OCI-LY7 (cell line): ENCODE data around the gene SLC24A4. TPM values are rescaled to one million over a fixed set of nuclear protein-coding genes. Genes with fewer than 3 reads are reported as not detected.
A peak's percentile ranks its signal among the peaks of the same experiment; 100 is the strongest.

Experiments
- BruUV-seq: library from RNA; stranded (reverse); fragments of 400-500 nt; replicated peaks from 2 replicates; lab custom pipeline; 2021; lab: Mats Ljungman, UMichigan
- CTCF ChIA-PET: fragments of 300-600 bp; sonication (Branson Sonifier 250); formaldehyde crosslinking; loops from one replicate; lab custom pipeline; 2022; ENCODE audit warnings: antibody characterized with exemption; ENCODE audit not compliant: unreplicated experiment; lab: Charles Lee
- POLR2A ChIA-PET: fragments of 300-600 bp; sonication (Branson Sonifier 250); formaldehyde crosslinking; loops from one replicate; lab custom pipeline; 2022; ENCODE audit warnings: antibody characterized with exemption; lab: Charles Lee
- DNase-seq: peaks from one replicate; pipeline ENCODE4 v3.0.0-alpha.2; 2015; ENCODE audit warnings: low spot score
- H2AFZ ChIP-seq: fragments of 200-600 bp; sonication (generic), shearing (Covaris generic); 2 replicates; pipeline ENCODE4 v1.6.1; 2014; ENCODE audit warnings: mild to moderate bottlenecking, antibody characterized with exemption, low read length, moderate library complexity
- H3K27ac ChIP-seq: fragments of 200-600 bp; sonication (generic); 2 replicates; pipeline ENCODE4 v1.5.1; 2014; ENCODE audit warnings: mixed run types, low read depth, mild to moderate bottlenecking, moderate library complexity, low read length, inconsistent platforms; ENCODE audit not compliant: poor library complexity, severe bottlenecking
- H3K36me3 ChIP-seq: fragments of 200-600 bp; sonication (generic); 2 replicates; pipeline ENCODE4 v1.6.1; 2014; ENCODE audit warnings: mild to moderate bottlenecking, antibody characterized with exemption, low read length, moderate library complexity, mixed read lengths; ENCODE audit not compliant: insufficient read depth
- H3K4me1 ChIP-seq: fragments of 200-600 bp; sonication (generic); 2 replicates; pipeline ENCODE4 v1.5.1; 2014; ENCODE audit warnings: mild to moderate bottlenecking, low read length; ENCODE audit not compliant: insufficient read depth, poor library complexity, severe bottlenecking
- H3K4me2 ChIP-seq: fragments of 200-600 bp; sonication (generic); 2 replicates; pipeline ENCODE4 v1.6.1; 2014; ENCODE audit warnings: mild to moderate bottlenecking, low read length
- H3K4me3 ChIP-seq: fragments of 200-600 bp; sonication (generic); 2 replicates; pipeline ENCODE4 v1.5.1; 2014; ENCODE audit warnings: mild to moderate bottlenecking, low read depth, low read length; ENCODE audit not compliant: poor library complexity, severe bottlenecking
- H3K79me2 ChIP-seq: fragments of 200-600 bp; sonication (generic); 2 replicates; pipeline ENCODE4 v1.6.1; 2016; ENCODE audit warnings: low read depth, mild to moderate bottlenecking, low read length, moderate library complexity, mixed read lengths; ENCODE audit not compliant: insufficient read depth
- H3K9me2 ChIP-seq: fragments of 200-600 bp; sonication (generic); 2 replicates; pipeline ENCODE4 v1.6.1; 2016; ENCODE audit warnings: mild to moderate bottlenecking, low read length, mixed read lengths; ENCODE audit not compliant: insufficient read depth
- H3K9me3 ChIP-seq: fragments of 200-600 bp; sonication (generic); 2 replicates; pipeline ENCODE4 v1.6.1; 2014; ENCODE audit warnings: mild to moderate bottlenecking, mixed run types, low read length, mixed read lengths
- H4K20me1 ChIP-seq: fragments of 200-600 bp; sonication (generic); 2 replicates; pipeline ENCODE4 v1.6.1; 2014; ENCODE audit warnings: mild to moderate bottlenecking, antibody characterized with exemption, low read length, moderate library complexity, mixed read lengths; ENCODE audit not compliant: insufficient read depth
- CTCF ChIP-seq: fragments of 200-600 bp; sonication (generic); conservative IDR thresholded peaks from 2 replicates; pipeline ENCODE4 v1.5.1; 2014; ENCODE audit warnings: mild to moderate bottlenecking, antibody characterized with exemption, low read length, moderate library complexity, mixed read lengths
- EZH2phosphoT487 ChIP-seq: fragments of 200-600 bp; sonication (generic); IDR thresholded peaks from 2 replicates; pipeline ENCODE4 v1.6.1; 2018; ENCODE audit warnings: low read depth, borderline replicate concordance, mild to moderate bottlenecking, mixed run types, antibody characterized with exemption, low read length, moderate library complexity, mixed read lengths
- intact Hi-C: fragments of 100-400 bp; cut with micrococcal nuclease; formaldehyde crosslinking; loops from one replicate; pipeline ENCODE4 v1.10.0; 2022; ENCODE audit not compliant: unreplicated experiment
- total RNA-seq, 2 experiments: library from RNA; depleted of rRNA in 1 of 2; stranded (reverse); fragments of >200 nt in 1 of 2; shearing (Covaris generic) in 1 of 2; gene quantifications; 2 replicates each; pipeline ENCODE4 v1.2.3, GENCODE V29; 2014 to 2022

SLC24A4 gene
- total RNA-seq, 2 experiments from 2014 or later, result not detected

GRCh38 chr14:92315050-92315805, 7.7 kb upstream of the SLC24A4 start:
- no peaks in the 10 kb centered on the region for H3K9me3 ChIP-seq
- no peak overlapping the region for H3K4me2 ChIP-seq
- H3K36me3 ChIP-seq, result no peaks in the 10 kb centered on the region
- H3K27ac ChIP-seq, result no peak overlapping the region
- ChIA-PET CTCF (no interaction called here), POLR2A (no interaction called here)
- no TSS peak for BruUV-seq
- peaks cover 3% of the 10 kb centered on the region for H3K4me1 ChIP-seq
- no peak for TF ChIP-seq EZH2phosphoT487
- TF ChIP-seq CTCF, result peak; percentile 24; the same call in 1 of the 2 replicates
- no peaks in the 10 kb centered on the region for H3K79me2 ChIP-seq
- intact Hi-C loops, result no loop called here
- H4K20me1 ChIP-seq, result no peaks in the 10 kb centered on the region
- no peaks in the 10 kb centered on the region for H3K9me2 ChIP-seq
- H3K4me3 ChIP-seq, result no peak overlapping the region
- H2AFZ ChIP-seq, result no peak overlapping the region
- no peak for DNase-seq

- Histone ChIP-seq H3K4me3 (no peak overlapping the region), H2AFZ (peak overlapping the region; percentile 22; the same call in 1 of the 2 replicates), H3K36me3 (no peaks in the 10 kb centered on the region), H3K9me3 (no peaks in the 10 kb centered on the region), H3K9me2 (no peaks in the 10 kb centered on the region), H3K4me1 (peaks cover 3% of the 10 kb centered on the region), H4K20me1 (no peaks in the 10 kb centered on the region), H3K4me2 (no peak overlapping the region), H3K27ac (no peak overlapping the region), H3K79me2 (no peaks in the 10 kb centered on the region)
- ChIA-PET CTCF (no interaction called here), POLR2A (interaction anchor here (0.5 kb wide), 1 partner anchor 1160 kb away, joined by 3 read pairs; no protein-coding TSS in a partner anchor)
- TF ChIP-seq EZH2phosphoT487, result no peak
- no peak for TF ChIP-seq CTCF
- intact Hi-C loops, result no loop called here
- BruUV-seq, result no TSS peak
- DNase-seq, result peak; percentile 7
Measured at GRCh38 chr14:92316176-92316575, 6.8 kb upstream of the SLC24A4 start.

- no peaks in the 10 kb centered on the region for H4K20me1 ChIP-seq
- POLR2A ChIA-PET, result interaction anchor here (0.5 to 0.6 kb wide), 2 partner anchors 20 to 1161 kb away, joined by 3 read pairs; no protein-coding TSS in a partner anchor
- no peak overlapping the region for H3K27ac ChIP-seq
- peaks cover 3% of the 10 kb centered on the region for H3K4me1 ChIP-seq
- CTCF ChIA-PET, result no interaction called here
- intact Hi-C loops, result no loop called here
- H3K4me2 ChIP-seq, result no peak overlapping the region
- no peaks in the 10 kb centered on the region for H3K79me2 ChIP-seq
- H3K4me3 ChIP-seq, result no peak overlapping the region
- H3K9me3 ChIP-seq, result no peaks in the 10 kb centered on the region
- no peaks in the 10 kb centered on the region for H3K36me3 ChIP-seq
- TF ChIP-seq CTCF (no peak), EZH2phosphoT487 (no peak)
- DNase-seq, result peak; percentile 18
- no peak overlapping the region for H2AFZ ChIP-seq
- no TSS peak for BruUV-seq
- H3K9me2 ChIP-seq, result no peaks in the 10 kb centered on the region
Measured at GRCh38 chr14:92316937-92317336, 6.0 kb upstream of the SLC24A4 start.
